EH (cell line): Measurements from ENCODE around the gene BOLA1.
A peak's percentile ranks its signal among the peaks of the same experiment; 100 is the strongest.
"Not testable (repeated sequence)": the region's sequence is repeated elsewhere in the genome, so short reads cannot be mapped to it uniquely, and the experiment has no call there.

Source experiments
- DNase-seq: peaks from one replicate; pipeline ENCODE4 v3.0.0-alpha.2; 2015; ENCODE audit warnings: low read depth

The BOLA1 gene

DNA sequence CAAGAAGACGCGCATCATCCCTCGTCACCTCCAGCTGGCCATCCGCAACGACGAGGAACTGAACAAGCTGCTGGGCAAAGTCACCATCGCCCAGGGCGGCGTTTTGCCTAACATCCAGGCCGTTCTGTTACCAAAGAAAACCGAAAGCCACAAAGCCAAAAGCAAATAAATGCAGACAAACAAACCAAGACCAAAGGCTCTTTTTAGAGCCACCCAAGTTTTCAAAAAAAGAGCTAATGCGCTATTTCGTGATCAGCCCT lies 12.2 kb upstream of the BOLA1 start:
- DNase-seq: not testable (repeated sequence)

DNA sequence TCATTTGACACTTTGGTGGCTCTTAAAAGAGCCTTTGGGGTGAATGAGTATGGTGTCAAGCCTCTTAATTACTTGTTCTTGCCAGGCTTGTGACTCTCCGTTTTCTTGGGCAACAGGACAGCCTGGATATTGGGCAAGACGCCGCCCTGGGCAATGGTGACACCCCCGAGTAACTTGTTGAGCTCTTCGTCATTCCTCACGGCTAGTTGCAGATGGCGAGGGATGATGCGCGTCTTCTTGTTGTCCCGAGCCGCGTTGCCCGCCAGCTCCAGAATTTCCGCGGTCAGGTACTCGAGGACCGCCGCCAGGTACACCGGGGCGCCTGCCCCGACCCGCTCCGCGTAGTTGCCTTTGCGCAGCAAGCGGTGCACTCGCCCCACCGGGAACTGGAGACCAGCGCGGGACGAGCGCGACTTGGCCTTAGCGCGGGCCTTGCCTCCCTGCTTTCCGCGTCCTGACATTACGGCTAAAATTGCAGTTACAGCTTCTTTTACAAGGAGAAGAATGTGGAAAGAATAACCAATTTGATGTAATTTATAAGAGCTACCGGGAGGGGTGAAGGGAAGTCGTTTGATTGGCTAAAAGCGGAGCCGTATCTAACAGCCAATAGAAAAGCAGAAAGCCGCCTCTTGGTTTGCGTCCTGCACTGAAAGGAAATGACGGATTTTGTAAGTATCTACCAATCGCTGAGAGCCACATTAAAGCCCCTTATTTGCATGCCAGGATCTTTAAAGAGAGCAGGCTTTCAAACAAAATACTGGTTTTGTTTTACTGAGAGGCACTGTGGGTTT lies 11.7 kb upstream of the BOLA1 start:
- DNase-seq: peak; percentile 99

- DNase-seq: peak; percentile 92
These were observed 10.9 kb upstream of the BOLA1 start for GRCh38 chr1:149888247-149888998.

- peak; percentile 65 for DNase-seq
These were observed 10.4 kb upstream of the BOLA1 start for GRCh38 chr1:149888999-149889289.

GRCh38 chr1:149896575-149896974 lies 2.8 kb upstream of the BOLA1 start:
- no peak for DNase-seq

- DNase-seq: no peak
These were observed 4.6 kb downstream of the BOLA1 start for GRCh38 chr1:149903836-149904491.

GRCh38 chr1:149906570-149907075 lies 7.3 kb downstream of the BOLA1 start:
- no peak for DNase-seq

GRCh38 chr1:149914545-149914944 lies 15.2 kb downstream of the BOLA1 start:
- no peak for DNase-seq

DNA sequence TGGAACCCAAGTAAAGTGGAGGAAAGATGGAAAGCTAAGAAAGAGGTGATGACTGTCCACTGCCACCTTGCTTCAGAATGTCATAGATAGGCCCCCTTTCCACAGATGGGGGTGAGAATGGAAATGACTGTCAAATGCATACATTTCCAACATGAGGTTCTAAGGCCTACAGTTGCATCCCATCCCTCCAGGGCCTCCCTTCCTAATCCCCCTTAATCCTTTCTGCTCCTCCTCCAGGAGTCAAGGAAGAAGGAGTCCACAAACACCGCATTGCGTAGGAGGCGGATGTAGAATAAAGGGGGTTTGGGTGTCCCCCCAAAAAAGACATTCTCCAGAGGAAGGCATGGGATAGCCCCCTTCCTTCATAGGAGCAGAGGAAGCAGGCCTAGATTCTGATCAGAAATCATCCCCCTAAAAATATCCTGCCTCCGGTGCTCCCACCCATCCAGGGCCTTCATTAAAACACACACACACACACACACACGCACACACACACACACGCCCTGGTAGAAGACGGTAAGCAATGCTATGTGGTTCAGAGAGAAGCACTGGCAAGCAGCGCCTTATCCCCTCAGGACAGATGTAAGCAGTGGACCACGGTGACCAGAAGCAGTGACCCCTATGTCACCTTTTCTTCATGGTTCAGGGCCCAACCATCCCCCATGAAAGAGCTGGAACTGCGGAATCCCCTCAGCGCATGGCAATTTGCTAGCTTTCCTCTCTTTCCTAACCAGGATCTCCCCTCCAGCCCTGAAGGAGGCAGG lies 16.2 kb downstream of the BOLA1 start:
- DNase-seq: no peak

DNA sequence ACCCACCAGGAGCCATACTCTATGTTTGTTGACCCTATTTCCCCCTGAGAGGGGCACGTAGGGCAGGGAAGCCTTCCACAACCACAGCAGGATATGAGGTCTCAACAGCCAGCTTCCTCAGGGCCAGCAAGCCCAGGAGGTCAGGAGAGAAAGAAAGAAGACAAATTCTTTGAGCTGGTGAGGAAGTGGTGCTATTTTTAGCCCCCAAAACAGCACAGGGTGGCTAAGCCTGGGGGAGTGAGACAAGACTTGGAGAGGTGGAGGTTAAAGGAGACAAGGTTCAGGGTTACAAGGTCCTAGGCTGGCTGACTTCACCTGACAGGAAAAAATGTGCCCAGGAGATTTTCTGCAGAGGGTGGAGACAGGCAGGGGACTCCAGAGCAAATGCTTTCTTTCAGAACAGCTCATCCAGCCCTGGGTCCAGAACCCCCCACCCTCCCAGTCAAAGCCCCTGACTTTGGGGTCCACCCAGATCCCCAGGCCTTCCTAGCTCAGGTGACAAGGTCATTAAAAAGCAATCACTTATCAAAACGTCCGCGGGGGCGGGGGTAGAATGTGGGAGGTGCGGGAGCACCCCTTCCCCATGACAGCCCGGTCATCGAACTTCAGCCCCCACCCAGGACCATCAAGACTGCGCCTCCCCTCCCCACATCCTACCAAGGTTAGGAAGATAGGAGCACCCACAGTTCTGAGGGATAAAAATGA lies 17.0 kb downstream of the BOLA1 start:
- peak; percentile 44 for DNase-seq

DNA sequence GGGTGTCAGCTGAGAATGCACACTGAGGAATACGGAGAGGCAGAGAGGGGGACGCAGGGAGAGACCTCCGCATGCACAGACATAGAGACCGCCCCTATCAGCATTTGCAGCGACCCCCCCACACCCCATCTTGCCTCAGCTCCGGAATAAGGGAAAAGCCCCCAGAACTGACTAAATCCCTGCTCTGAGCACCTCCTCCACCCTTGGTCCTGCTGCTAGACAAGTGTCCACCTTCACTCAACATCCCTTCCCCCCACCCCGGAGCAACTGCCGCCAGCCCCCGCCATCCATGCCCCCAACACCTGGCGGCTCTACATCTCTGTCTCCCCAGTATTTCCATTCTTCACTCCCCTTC lies 17.5 kb downstream of the BOLA1 start:
- no peak for DNase-seq

DNA sequence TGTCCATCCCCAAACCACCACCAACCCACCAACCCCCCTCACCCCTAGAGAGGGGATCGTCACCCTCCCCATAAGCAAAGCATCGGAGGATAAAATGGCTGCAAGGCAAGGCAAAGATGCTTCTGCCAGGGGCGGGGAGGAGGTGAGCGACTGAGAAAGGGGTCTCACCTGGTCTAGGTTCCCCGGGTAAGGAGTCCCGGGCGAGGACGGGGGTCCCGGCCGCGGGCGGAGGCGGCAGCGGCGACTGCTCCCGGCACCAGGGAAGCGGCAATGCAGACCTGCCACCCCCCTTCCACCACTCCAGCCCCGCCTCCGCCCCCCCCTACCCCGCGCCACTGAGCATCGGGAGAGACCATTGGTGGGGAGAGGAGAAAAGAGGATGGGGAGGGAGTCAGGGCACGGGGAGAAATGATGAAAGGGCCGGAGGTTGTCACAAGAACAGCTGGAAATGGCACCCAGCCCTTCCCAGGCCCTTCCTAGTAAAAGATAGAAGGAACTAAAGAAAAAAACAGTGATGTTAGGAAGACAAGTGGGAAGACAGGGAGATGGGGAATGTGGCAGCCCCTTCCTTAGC lies 18.3 kb downstream of the BOLA1 start, which contains the start of gene SV2A:
SV2A (minus strand) TSS at position 274 of the 574 bp plus-strand sequence. CDS start 4,004 bp downstream, outside the sequence.
- peak; percentile 72 for DNase-seq

DNA sequence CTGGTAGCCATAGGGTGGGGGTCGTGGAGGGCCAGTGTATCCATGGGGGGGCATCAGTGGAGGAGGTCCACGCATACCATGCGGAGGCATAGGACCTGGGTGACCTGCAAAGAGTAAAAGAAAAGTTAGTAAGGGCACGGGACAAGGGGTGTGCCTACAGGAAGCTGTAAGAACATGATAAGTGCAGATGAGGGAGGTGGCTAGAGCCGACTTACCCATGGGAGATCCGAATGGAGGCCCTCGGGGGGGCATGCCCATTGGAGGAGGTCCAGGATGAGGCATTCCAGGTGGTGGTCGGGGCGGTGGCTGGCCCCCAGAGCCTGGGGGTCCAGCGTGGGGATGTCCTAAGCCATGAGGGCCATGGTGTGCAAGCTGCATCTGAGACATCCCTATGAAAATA lies 24.3 kb downstream of the BOLA1 start:
- DNase-seq: no peak

DNA sequence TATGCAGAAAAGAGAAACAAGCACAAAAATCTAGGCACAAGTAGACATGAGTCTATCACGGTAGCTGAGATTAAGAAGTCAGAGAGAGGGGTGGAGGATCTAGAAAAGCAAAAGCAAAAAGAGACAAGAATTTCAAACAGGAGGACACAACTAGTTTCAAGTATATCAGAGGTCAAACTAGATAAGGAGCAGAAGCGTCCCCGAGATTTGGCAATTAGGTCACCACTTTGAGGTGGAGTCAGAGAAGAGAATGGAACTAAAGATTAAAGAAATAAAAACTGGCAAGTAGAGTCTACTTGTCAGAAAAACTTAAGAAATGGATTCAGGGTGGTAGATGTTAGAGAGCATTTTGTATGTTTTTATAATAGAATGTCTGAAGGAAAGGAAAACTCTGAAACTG lies 26.0 kb downstream of the BOLA1 start:
- no peak for DNase-seq

- DNase-seq: no peak
These were observed 26.4 kb downstream of the BOLA1 start for GRCh38 chr1:149925751-149926150.

DNA sequence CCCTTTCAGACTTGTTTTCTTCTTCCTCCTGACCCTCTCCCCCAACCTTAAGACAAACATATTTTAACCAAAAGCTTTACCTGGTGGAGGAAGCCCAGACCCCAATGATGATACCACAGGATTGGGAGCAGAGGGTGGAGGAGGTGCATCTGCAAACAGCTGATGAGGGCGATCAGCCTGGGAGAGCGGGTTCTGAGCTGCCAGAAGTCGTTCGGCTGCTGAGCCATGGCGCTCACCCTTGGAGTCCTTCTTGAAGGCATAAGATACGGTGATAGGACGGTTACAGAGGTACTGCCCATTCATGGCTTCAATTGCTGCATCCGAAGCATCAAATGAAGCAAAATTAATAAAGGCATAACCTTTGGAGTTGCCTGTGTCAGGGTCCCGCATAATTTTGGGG lies 26.9 kb downstream of the BOLA1 start:
- DNase-seq: no peak

GRCh38 chr1:149927056-149927562 lies 27.7 kb downstream of the BOLA1 start:
- peak; percentile 45 for DNase-seq

- peak; percentile 95 for DNase-seq
These were observed 28.4 kb downstream of the BOLA1 start, which contains the start of gene SF3B4 for GRCh38 chr1:149927563-149928400. Gene SF3B4, minus strand, starts transcription at chr1:149927803. Its CDS starts 44 bp downstream, at chr1:149927759.

GRCh38 chr1:149928401-149928724 lies 29.0 kb downstream of the BOLA1 start:
- DNase-seq: no peak

DNA sequence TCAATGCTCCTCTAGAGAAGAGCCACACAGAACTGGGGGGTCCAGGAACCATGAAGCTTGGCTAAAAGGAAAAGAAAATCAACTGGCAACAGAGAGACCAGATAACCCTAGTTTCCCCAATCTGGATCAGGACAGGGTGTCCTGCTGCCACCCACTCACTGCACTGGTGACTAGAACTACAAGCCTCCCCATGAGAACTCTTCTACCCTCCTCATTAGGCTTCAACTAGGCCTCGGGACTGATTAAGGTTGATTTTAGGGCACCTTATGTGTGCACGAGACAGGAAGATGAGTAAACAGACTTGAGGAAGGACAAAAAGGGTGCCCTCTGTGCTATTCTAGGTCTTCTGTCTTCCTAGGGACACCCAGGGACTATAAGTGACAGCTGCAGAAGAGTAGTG lies 30.5 kb downstream of the BOLA1 start:
- no peak for DNase-seq
